Measurements from ENCODE around the gene CIC.
"Not testable (repeated sequence)": the region's sequence is repeated elsewhere in the genome, so short reads cannot be mapped to it uniquely, and the experiment has no call there.

CIC gene

DNA sequence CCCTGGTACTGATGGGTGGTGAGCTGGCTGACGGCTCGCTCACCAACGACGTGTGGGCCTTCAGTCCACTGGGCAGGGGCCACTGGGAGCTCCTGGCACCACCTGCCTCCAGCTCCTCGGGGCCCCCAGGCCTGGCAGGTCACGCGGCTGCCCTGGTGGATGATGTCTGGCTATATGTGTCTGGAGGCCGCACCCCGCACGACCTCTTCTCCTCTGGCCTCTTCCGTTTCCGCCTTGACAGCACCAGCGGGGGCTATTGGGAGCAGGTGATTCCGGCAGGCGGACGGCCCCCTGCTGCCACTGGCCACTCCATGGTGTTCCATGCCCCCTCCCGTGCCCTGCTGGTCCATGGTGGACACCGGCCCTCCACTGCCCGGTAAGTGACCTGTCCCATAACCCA is 66.9 kb downstream of the CIC start:
- DNase-seq: no peak

- not testable (repeated sequence) for DNase-seq
Measured at GRCh38 chr19:42339126-42339860, 70.2 kb downstream of the CIC start.

DNA sequence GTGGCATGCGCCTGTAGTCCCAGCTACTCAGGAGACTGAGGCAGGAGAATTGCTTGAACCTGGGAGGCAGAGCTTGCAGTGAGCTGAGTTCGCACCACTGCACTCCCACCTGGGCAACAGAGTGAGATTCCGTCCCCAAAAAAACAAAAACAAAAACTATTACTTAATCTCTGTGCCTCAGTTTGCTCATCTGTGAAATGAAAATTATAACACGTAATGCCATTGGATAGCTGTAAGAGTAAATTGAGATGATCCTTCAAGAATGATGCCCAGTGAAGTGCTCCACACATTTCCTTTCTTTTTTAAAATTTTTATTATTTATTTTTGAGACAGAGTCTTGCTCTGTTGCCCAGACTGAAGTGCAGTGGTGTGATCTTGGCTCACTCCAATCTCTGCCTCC is 70.9 kb downstream of the CIC start:
- not testable (repeated sequence) for DNase-seq

GRCh38 chr19:42343344-42344110 is 74.5 kb downstream of the CIC start:
- no peak for DNase-seq

GRCh38 chr19:42344336-42344893 is 75.4 kb downstream of the CIC start:
- DNase-seq: no peak
